ENCODE results near the gene SERPINE1. TPM values are rescaled to one million over a fixed set of nuclear protein-coding genes. Genes with fewer than 3 reads are reported as not detected.
A peak's percentile ranks its signal among the peaks of the same experiment; 100 is the strongest.

SERPINE1 gene
- total and polyA plus RNA-seq, 2 of the 13 experiments (the other 11 are each of a cell fraction or from before 2014, with no cell fraction given): 21.2 to 1,576 TPM

DNA sequence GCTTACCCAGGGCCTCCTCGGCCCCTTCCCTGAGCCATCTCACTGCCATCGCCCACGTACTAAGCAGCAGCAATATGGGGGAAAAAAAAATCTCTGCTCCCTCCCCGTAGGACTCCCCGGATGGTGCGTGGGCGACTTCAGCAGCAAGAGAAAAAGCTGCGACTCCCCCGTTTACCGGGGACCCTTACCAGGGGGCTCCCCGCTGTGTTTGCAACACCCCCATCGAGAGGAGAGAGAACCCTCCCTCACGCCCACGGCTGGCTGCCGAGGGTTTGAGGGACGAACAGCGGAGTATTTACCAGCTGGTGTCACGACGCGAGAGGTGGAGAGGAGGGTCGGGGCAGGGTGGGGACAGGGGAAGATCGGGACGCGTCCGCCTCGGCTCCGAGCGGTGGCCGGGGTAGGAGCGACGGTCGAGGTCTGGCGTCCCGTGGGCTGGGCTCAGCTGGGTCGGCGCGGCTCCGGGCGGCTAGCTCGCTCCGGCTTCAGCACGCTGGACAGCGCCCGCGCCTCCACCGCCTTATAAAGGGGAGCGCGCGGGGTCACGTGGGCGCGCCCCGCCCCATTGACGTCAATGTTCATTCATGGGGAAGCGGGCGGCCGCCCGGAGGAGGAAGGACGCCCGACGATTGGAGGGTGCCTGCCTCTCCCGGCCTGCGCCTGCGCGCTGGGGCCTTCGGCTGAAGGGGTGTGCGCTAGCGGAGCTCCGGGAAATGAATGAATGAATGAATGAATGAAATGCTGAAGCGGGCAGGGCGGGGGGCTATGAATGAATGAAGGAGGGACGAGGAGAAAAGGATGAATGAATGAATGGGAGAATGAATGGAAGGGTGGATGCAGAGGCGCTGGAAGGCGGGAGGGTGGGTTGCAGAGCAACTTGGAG is 38.4 kb downstream of the SERPINE1 start, which contains the start of gene VGF (continued):
- TF ChIP-seq, protein P1, sequence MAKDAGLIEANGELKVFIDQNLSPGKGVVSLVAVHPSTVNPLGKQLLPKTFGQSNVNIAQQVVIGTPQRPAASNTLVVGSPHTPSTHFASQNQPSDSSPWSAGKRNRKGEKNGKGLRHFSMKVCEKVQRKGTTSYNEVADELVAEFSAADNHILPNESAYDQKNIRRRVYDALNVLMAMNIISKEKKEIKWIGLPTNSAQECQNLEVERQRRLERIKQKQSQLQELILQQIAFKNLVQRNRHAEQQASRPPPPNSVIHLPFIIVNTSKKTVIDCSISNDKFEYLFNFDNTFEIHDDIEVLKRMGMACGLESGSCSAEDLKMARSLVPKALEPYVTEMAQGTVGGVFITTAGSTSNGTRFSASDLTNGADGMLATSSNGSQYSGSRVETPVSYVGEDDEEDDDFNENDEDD (CRISPR knock-in tag; IDR thresholded peaks at IDR 0.05; ENCODE audit: borderline replicate concordance): peak; percentile 82
- TF ChIP-seq HNRNPLL (IDR thresholded peaks at IDR 0.05; ENCODE audit: low read depth, low read length, poor library complexity, severe bottlenecking) (peak; percentile 46), ZNF138 (CRISPR knock-in tag; IDR thresholded peaks at IDR 0.05; ENCODE audit: low read depth) (peak; percentile 99), ZNF567 (CRISPR knock-in tag; IDR thresholded peaks at IDR 0.05; ENCODE audit: borderline replicate concordance) (0 out of 2 replicates have a peak, but pooled peaks have one; percentile 38), ZIK1 (CRISPR knock-in tag; IDR thresholded peaks at IDR 0.05; ENCODE audit: borderline replicate concordance, low read depth) (peak; percentile 98), EHMT2 (IDR thresholded peaks at IDR 0.05; ENCODE audit: borderline replicate concordance, low read depth, low read length) (peak; percentile 65; the same call in 1 of the 2 replicates), ZNF446 (CRISPR knock-in tag; IDR thresholded peaks at IDR 0.05) (peak; percentile 99), DR1 (CRISPR knock-in tag; IDR thresholded peaks at IDR 0.05) (peak; percentile 89), FOXP1 (IDR thresholded peaks at IDR 0.05) (no peak), FOXP1 (CRISPR knock-in tag; IDR thresholded peaks at IDR 0.05) (no peak), CBX2 (IDR thresholded peaks at IDR 0.05; ENCODE audit: low read depth, low read length) (no peak), CBX2 (CRISPR knock-in tag; IDR thresholded peaks at IDR 0.05; ENCODE audit: low read depth) (peak; percentile 72; the same call in 1 of the 2 replicates), ZSCAN30 (CRISPR knock-in tag; IDR thresholded peaks at IDR 0.05) (peak; percentile 90; the same call in 1 of the 2 replicates), HOXA7 (CRISPR knock-in tag; IDR thresholded peaks at IDR 0.05) (0 out of 2 replicates have a peak, but pooled peaks have one; percentile 69), ZNF83 (CRISPR knock-in tag; IDR thresholded peaks at IDR 0.05; ENCODE audit: borderline replicate concordance) (peak; percentile 99), POLR2A (IDR thresholded peaks at IDR 0.05; ENCODE audit: insufficient read depth in 1 of 2, low read depth in 2 of 2, low read length in 2 of 2) (no peak), SSRP1 (CRISPR knock-in tag; IDR thresholded peaks at IDR 0.05) (0 out of 2 replicates have a peak, but pooled peaks have one; percentile 33), NR2F1 (CRISPR knock-in tag; IDR thresholded peaks at IDR 0.05) (peak; percentile 8 to 43; a peak in 1 of 4 replicates), ZBTB3 (CRISPR knock-in tag; IDR thresholded peaks at IDR 0.05; ENCODE audit: borderline replicate concordance, low read depth) (no peak; the same call in 1 of the 2 replicates), ZC3H4 (CRISPR knock-in tag; IDR thresholded peaks at IDR 0.05; ENCODE audit: borderline replicate concordance) (peak; percentile 54; the same call in 1 of the 2 replicates), TAF1 (CRISPR knock-in tag; IDR thresholded peaks at IDR 0.05) (peak; percentile 48), FOXC1 (CRISPR knock-in tag; IDR thresholded peaks at IDR 0.05; ENCODE audit: borderline replicate concordance) (peak; percentile 98), NFATC3 (CRISPR knock-in tag; IDR thresholded peaks at IDR 0.05) (peak; percentile 99), CENPX (CRISPR knock-in tag; IDR thresholded peaks at IDR 0.05) (no peak), TBP (CRISPR knock-in tag; IDR thresholded peaks at IDR 0.05) (no peak), ZNF552 (CRISPR knock-in tag; IDR thresholded peaks at IDR 0.05; ENCODE audit: borderline replicate concordance) (peak; percentile 96)
- TF ChIP-seq, protein P2, sequence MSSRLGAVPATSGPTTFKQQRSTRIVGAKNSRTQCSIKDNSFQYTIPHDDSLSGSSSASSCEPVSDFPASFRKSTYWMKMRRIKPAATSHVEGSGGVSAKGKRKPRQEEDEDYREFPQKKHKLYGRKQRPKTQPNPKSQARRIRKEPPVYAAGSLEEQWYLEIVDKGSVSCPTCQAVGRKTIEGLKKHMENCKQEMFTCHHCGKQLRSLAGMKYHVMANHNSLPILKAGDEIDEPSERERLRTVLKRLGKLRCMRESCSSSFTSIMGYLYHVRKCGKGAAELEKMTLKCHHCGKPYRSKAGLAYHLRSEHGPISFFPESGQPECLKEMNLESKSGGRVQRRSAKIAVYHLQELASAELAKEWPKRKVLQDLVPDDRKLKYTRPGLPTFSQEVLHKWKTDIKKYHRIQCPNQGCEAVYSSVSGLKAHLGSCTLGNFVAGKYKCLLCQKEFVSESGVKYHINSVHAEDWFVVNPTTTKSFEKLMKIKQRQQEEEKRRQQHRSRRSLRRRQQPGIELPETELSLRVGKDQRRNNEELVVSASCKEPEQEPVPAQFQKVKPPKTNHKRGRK (CRISPR knock-in tag; IDR thresholded peaks at IDR 0.05): no peak
- TF ChIP-seq, protein P3, sequence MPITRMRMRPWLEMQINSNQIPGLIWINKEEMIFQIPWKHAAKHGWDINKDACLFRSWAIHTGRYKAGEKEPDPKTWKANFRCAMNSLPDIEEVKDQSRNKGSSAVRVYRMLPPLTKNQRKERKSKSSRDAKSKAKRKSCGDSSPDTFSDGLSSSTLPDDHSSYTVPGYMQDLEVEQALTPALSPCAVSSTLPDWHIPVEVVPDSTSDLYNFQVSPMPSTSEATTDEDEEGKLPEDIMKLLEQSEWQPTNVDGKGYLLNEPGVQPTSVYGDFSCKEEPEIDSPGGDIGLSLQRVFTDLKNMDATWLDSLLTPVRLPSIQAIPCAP (CRISPR knock-in tag; IDR thresholded peaks at IDR 0.05; ENCODE audit: low read depth): 0 out of 2 replicates have a peak, but pooled peaks have one; percentile 54

Measured in HepG2 (cell line).